Breast epithelium (tissue), 3 donors: ENCODE results near the gene NCOA5.

Experiments used
- POLR2A ChIP-seq: fragments of 450-650 bp; IDR thresholded peaks from one replicate; pipeline ENCODE4 v1.6.1; 2016; ENCODE audit warnings: antibody characterized with exemption, mild to moderate bottlenecking, moderate library complexity
- TF ChIP-seq, protein P1 (sequence below), 3 donors: fragments of 450-650 bp; IDR thresholded peaks; one replicate each; pipeline ENCODE4 v1.5.1; 2016 to 2017; ENCODE audit warnings: antibody characterized with exemption in 3 of 3, mild to moderate bottlenecking in 3 of 3, moderate library complexity in 3 of 3

DNA sequence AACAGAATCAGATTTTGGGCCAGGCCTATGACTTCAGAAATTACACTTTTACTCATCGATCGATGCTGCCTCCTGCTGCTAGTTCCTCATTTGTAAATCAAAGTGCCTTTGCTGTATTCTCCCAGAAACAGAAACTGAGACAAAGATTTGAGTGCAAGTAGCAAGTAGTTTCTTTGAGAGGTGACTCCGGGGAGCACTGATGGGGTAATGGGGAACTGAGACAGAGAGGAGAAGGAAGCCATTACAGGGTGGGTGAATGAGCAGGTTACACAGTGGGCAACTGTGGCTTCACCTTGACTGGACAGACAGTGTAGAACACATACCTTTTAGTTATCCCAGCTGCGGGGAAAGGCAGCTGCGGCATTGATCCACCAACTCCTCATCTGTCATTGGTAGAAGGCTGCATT, 18.7 kb upstream of the NCOA5 start:
- TF ChIP-seq, protein P1, sequence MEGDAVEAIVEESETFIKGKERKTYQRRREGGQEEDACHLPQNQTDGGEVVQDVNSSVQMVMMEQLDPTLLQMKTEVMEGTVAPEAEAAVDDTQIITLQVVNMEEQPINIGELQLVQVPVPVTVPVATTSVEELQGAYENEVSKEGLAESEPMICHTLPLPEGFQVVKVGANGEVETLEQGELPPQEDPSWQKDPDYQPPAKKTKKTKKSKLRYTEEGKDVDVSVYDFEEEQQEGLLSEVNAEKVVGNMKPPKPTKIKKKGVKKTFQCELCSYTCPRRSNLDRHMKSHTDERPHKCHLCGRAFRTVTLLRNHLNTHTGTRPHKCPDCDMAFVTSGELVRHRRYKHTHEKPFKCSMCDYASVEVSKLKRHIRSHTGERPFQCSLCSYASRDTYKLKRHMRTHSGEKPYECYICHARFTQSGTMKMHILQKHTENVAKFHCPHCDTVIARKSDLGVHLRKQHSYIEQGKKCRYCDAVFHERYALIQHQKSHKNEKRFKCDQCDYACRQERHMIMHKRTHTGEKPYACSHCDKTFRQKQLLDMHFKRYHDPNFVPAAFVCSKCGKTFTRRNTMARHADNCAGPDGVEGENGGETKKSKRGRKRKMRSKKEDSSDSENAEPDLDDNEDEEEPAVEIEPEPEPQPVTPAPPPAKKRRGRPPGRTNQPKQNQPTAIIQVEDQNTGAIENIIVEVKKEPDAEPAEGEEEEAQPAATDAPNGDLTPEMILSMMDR (IDR thresholded peaks at IDR 0.05) = no peak
- TF ChIP-seq POLR2A = no peak
